ENCODE results near the gene VEZT. TPM values are rescaled to one million over a fixed set of nuclear protein-coding genes. Genes with fewer than 3 reads are reported as not detected.

Gene VEZT
- total and polyA plus RNA-seq, 10 of the 15 experiments (the other 5 are each of a cell fraction or from before 2014, with no cell fraction given): 32.8 to 134 (median 66.2) TPM

- WGBS (ENCODE audit: insufficient coverage, insufficient replicate concordance, low lambda C conversion rate, missing lambda C conversion rate): 34% methylated on average over 4 of the region's 4 CpGs
- in situ Hi-C loops (cut with MboI): no loop called here
- Histone ChIP-seq H3K27me3 (replicated peaks in 1 of 2; ENCODE audit: control insufficient read depth in 2 of 2, insufficient read depth in 2 of 2, low read length in 1 of 2) (no peaks in the 10 kb centered on the region), H4K20me1 (ENCODE audit: control insufficient read depth, insufficient read depth) (no peaks in the 10 kb centered on the region), H3K4me3 (no peak overlapping the region), H3K79me2 (ENCODE audit: control insufficient read depth, insufficient read depth, low read length) (peaks cover 3% of the 10 kb centered on the region), H3K4me1 (ENCODE audit: control insufficient read depth, insufficient read depth, low read length) (peaks cover 33% of the 10 kb centered on the region), H2AFZ (ENCODE audit: control insufficient read depth, low read depth, low read length) (peak overlapping the region; percentile 44), H3K36me3 (ENCODE audit: control insufficient read depth in 2 of 2, insufficient read depth in 2 of 2, low read length in 1 of 2) (no peaks in the 10 kb centered on the region), H3K4me2 (ENCODE audit: control insufficient read depth, insufficient read depth) (peak overlapping the region; percentile 4; the same call in 1 of the 2 replicates), H3K9ac (ENCODE audit: control insufficient read depth, insufficient read depth, low read length) (peak overlapping the region; percentile 14; the same call in 1 of the 2 replicates), H3K9me3 (replicated peaks; ENCODE audit: control insufficient read depth, insufficient read depth, low read length) (no peaks in the 10 kb centered on the region), H3K27ac (ENCODE audit: control insufficient read depth, insufficient read depth) (peak overlapping the region; percentile 50)
- no TSS peak for BruUV-seq (replicated peaks)
- POLR2A ChIA-PET: interaction anchor here (1.0 to 1.7 kb wide), 2 partner anchors 9 to 17 kb away, joined by 3 to 5 read pairs; no protein-coding TSS in a partner anchor
- TF ChIP-seq KDM1A (IDR thresholded peaks at IDR 0.05; ENCODE audit: borderline replicate concordance): no peak
- TF ChIP-seq, protein P1, sequence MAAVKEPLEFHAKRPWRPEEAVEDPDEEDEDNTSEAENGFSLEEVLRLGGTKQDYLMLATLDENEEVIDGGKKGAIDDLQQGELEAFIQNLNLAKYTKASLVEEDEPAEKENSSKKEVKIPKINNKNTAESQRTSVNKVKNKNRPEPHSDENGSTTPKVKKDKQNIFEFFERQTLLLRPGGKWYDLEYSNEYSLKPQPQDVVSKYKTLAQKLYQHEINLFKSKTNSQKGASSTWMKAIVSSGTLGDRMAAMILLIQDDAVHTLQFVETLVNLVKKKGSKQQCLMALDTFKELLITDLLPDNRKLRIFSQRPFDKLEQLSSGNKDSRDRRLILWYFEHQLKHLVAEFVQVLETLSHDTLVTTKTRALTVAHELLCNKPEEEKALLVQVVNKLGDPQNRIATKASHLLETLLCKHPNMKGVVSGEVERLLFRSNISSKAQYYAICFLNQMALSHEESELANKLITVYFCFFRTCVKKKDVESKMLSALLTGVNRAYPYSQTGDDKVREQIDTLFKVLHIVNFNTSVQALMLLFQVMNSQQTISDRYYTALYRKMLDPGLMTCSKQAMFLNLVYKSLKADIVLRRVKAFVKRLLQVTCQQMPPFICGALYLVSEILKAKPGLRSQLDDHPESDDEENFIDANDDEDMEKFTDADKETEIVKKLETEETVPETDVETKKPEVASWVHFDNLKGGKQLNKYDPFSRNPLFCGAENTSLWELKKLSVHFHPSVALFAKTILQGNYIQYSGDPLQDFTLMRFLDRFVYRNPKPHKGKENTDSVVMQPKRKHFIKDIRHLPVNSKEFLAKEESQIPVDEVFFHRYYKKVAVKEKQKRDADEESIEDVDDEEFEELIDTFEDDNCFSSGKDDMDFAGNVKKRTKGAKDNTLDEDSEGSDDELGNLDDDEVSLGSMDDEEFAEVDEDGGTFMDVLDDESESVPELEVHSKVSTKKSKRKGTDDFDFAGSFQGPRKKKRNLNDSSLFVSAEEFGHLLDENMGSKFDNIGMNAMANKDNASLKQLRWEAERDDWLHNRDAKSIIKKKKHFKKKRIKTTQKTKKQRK (IDR thresholded peaks at IDR 0.05; ENCODE audit: low read depth, low read length): no peak
- TF ChIP-seq, protein P2, sequence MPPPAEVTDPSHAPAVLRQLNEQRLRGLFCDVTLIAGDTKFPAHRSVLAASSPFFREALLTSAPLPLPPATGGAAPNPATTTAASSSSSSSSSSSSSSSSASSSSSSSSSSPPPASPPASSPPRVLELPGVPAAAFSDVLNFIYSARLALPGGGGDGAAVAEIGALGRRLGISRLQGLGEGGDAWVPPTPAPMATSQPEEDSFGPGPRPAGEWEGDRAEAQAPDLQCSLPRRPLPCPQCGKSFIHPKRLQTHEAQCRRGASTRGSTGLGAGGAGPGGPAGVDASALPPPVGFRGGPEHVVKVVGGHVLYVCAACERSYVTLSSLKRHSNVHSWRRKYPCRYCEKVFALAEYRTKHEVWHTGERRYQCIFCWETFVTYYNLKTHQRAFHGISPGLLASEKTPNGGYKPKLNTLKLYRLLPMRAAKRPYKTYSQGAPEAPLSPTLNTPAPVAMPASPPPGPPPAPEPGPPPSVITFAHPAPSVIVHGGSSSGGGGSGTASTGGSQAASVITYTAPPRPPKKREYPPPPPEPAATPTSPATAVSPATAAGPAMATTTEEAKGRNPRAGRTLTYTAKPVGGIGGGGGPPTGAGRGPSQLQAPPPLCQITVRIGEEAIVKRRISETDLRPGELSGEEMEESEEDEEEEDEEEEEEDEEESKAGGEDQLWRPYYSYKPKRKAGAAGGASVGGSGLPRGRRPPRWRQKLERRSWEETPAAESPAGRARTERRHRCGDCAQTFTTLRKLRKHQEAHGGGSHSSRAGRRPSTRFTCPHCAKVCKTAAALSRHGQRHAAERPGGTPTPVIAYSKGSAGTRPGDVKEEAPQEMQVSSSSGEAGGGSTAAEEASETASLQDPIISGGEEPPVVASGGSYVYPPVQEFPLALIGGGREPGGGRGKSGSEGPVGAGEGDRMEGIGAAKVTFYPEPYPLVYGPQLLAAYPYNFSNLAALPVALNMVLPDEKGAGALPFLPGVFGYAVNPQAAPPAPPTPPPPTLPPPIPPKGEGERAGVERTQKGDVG (CRISPR knock-in tag; IDR thresholded peaks at IDR 0.05): no peak
- no peak for TF ChIP-seq EGR1 (IDR thresholded peaks at IDR 0.05; ENCODE audit: borderline replicate concordance in 1 of 2, low read depth in 2 of 2, low read length in 2 of 2)
- TF ChIP-seq CBX5 (IDR thresholded peaks at IDR 0.05; ENCODE audit: low read depth): no peak
- TF ChIP-seq SMAD1 (IDR thresholded peaks at IDR 0.05; ENCODE audit: low read depth, partially characterized antibody): no peak
- no peak for TF ChIP-seq RFX5 (IDR thresholded peaks at IDR 0.05; ENCODE audit: low read depth, low read length)
- TF ChIP-seq SIX5 (IDR thresholded peaks at IDR 0.05; ENCODE audit: low read depth, low read length, severe bottlenecking): no peak
- no peak for TF ChIP-seq IKZF1 (conservative IDR thresholded peaks at IDR 0.05)
- ATAC-seq (no peak; the same call in 2 of the 3 replicates), FAIRE-seq (no peak), DNase-seq (ENCODE audit: low read depth, low spot score) (no peak)
- intact Hi-C loops (cut with micrococcal nuclease; ENCODE audit: unreplicated experiment): no loop called here
- CTCF ChIA-PET: interaction anchor here (1.7 kb wide), 1 partner anchor 12 kb away, joined by 3 read pairs; the partner anchor contains the start of genes FGD6 and VEZT
- RAD21 ChIA-PET (ENCODE audit: unreplicated experiment): no interaction called here
- SMC1A ChIA-PET (ENCODE audit: uncharacterized antibody, unreplicated experiment): interaction anchor here (0.6 to 2.3 kb wide), 3 partner anchors 9 to 88 kb away, joined by 3 to 5 read pairs (median 3); no protein-coding TSS in a partner anchor
These were observed 11.9 kb upstream of the VEZT start for GRCh38 chr12:95205685-95206084.
